ENCODE measurements around the gene ADCY3. TPM values are rescaled to one million over a fixed set of nuclear protein-coding genes. Genes with fewer than 3 reads are reported as not detected.

Gene ADCY3
- total RNA-seq, 4 donors from 2014 or later: 11.7 to 80.2 (median 22.6) TPM

DNA sequence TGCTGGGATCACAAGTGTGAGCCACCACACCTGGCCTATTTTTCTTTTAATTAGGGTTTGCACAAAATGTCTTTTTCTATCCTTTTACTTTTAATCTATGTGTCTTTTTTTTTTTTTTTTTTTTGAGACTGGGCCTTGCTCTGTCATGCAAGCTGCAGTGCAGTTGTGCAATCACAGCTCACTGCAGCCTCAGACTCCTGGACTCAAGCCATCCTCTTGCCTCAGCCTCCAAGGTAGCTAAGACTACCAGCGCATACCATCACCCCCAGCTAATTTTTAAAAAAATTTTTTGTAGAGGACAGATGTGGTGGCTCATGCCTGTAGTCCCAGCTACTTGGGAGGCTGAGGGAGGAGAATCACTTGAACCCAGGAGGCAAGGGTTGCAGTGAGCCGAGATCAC, 27.1 kb downstream of the ADCY3 start:
- Histone ChIP-seq H3K27me3 (no peaks in the 10 kb centered on the region), H3K4me3 (no peak overlapping the region), H3K36me3 (no peaks in the 10 kb centered on the region), H3K9me3 (peaks cover 18 to 19% of the 10 kb centered on the region in 2 donors), H3K27ac (no peak overlapping the region), H3K4me1 (no peaks in the 10 kb centered on the region)
- TF ChIP-seq EP300 (IDR thresholded peaks at IDR 0.05; ENCODE audit: low read depth) (no peak), POLR2A (IDR thresholded peaks at IDR 0.05) (no peak), POLR2AphosphoS5 (IDR thresholded peaks at IDR 0.05) (no peak)
- TF ChIP-seq, protein P1, sequence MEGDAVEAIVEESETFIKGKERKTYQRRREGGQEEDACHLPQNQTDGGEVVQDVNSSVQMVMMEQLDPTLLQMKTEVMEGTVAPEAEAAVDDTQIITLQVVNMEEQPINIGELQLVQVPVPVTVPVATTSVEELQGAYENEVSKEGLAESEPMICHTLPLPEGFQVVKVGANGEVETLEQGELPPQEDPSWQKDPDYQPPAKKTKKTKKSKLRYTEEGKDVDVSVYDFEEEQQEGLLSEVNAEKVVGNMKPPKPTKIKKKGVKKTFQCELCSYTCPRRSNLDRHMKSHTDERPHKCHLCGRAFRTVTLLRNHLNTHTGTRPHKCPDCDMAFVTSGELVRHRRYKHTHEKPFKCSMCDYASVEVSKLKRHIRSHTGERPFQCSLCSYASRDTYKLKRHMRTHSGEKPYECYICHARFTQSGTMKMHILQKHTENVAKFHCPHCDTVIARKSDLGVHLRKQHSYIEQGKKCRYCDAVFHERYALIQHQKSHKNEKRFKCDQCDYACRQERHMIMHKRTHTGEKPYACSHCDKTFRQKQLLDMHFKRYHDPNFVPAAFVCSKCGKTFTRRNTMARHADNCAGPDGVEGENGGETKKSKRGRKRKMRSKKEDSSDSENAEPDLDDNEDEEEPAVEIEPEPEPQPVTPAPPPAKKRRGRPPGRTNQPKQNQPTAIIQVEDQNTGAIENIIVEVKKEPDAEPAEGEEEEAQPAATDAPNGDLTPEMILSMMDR (IDR thresholded peaks at IDR 0.05): no peak
- intact Hi-C loops (cut with DNase I; ENCODE audit: low total_unique reads) (no loop called here), in situ Hi-C loops (cut with MboI; ENCODE audit: low pct_ligation_motif_present in 1 of 4, low pct_unique_long_range_greater_than_20kb in 1 of 4, low sequenced_read_pairs in 3 of 4) (no loop called here)
- no peak for DNase-seq
- 89 to 100% methylated on average over 1 to 2 of the region's 2 CpGs for WGBS, 2 donors (ENCODE audit: low coverage in 1 of 2)

GRCh38 chr2:24891201-24891600, 28.8 kb downstream of the ADCY3 start:
- DNase-seq: no peak
- peaks cover 0 to 3% (median 0%) of the 10 kb centered on the region in 4 donors for H3K4me1 ChIP-seq
- no peaks in the 10 kb centered on the region for H3K36me3 ChIP-seq
- H3K27me3 ChIP-seq: no peaks in the 10 kb centered on the region
- H3K4me3 ChIP-seq: no peak overlapping the region
- no peak overlapping the region for H3K27ac ChIP-seq
- in situ Hi-C loops (cut with MboI; ENCODE audit: low pct_ligation_motif_present in 1 of 4, low pct_unique_long_range_greater_than_20kb in 1 of 4, low sequenced_read_pairs in 3 of 4) (no loop called here), intact Hi-C loops (cut with DNase I; ENCODE audit: low total_unique reads) (no loop called here)
- H3K9me3 ChIP-seq: peaks cover 18 to 19% of the 10 kb centered on the region in 2 donors
- 95 to 100% methylated on average over 2 of the region's 2 CpGs for WGBS, 2 donors (ENCODE audit: low coverage in 1 of 2)
- TF ChIP-seq POLR2AphosphoS5 (IDR thresholded peaks at IDR 0.05) (no peak), POLR2A (IDR thresholded peaks at IDR 0.05) (no peak), EP300 (IDR thresholded peaks at IDR 0.05; ENCODE audit: low read depth) (no peak)
- TF ChIP-seq, protein P1 (IDR thresholded peaks at IDR 0.05): no peak

- Histone ChIP-seq H3K27ac (no peak overlapping the region), H3K4me3 (no peak overlapping the region), H3K36me3 (no peaks in the 10 kb centered on the region), H3K9me3 (peaks cover 3% of the 10 kb centered on the region in 2 donors), H3K27me3 (no peaks in the 10 kb centered on the region), H3K4me1 (peaks cover 0 to 6% (median 0%) of the 10 kb centered on the region in 4 donors)
- no peak for DNase-seq
- TF ChIP-seq, protein P1 (IDR thresholded peaks at IDR 0.05): no peak
- TF ChIP-seq POLR2AphosphoS5 (IDR thresholded peaks at IDR 0.05) (no peak), EP300 (IDR thresholded peaks at IDR 0.05; ENCODE audit: low read depth) (no peak), POLR2A (IDR thresholded peaks at IDR 0.05) (no peak)
- intact Hi-C loops (cut with DNase I; ENCODE audit: low total_unique reads) (no loop called here), in situ Hi-C loops (cut with MboI; ENCODE audit: low pct_ligation_motif_present in 1 of 4, low pct_unique_long_range_greater_than_20kb in 1 of 4, low sequenced_read_pairs in 3 of 4) (no loop called here)
- WGBS, 2 donors (ENCODE audit: low coverage in 1 of 2): 94 to 96% methylated on average over 3 to 5 of the region's 5 CpGs
These were observed 30.8 kb downstream of the ADCY3 start for GRCh38 chr2:24889221-24889620.

DNA sequence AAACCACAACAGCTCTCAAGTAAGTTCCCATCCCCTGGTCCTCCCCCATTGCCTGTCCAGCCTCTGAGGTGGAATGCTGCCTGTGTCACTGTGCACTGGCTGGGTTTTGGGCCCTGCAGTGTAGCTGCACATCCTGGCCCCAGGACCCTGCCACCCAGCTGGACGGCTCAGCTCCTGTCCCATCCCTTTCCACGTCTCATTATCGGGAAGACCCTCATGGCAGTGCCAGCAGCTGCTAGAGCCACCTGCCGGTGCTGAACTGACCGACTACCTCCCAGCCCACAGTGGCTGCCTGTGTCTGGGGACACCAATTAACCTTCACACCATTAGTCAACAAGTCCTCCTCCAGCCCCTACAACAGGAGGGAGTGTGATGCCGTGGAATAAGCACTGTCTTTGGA, 31.9 kb downstream of the ADCY3 start:
- no peak for DNase-seq
- 97% methylated on average over 6 of the region's 6 CpGs; no CpG with 5 or more reads in 1 of the 2 donors for WGBS, 2 donors (ENCODE audit: low coverage in 1 of 2)
- in situ Hi-C loops (cut with MboI; ENCODE audit: low pct_ligation_motif_present in 1 of 4, low pct_unique_long_range_greater_than_20kb in 1 of 4, low sequenced_read_pairs in 3 of 4): no loop called here
- intact Hi-C loops (cut with DNase I; ENCODE audit: low total_unique reads): no loop called here
- TF ChIP-seq EP300 (IDR thresholded peaks at IDR 0.05; ENCODE audit: low read depth): no peak
- TF ChIP-seq POLR2A (IDR thresholded peaks at IDR 0.05): no peak
- TF ChIP-seq, protein P1 (IDR thresholded peaks at IDR 0.05): no peak
- TF ChIP-seq POLR2AphosphoS5 (IDR thresholded peaks at IDR 0.05): no peak
- Histone ChIP-seq H3K9me3 (no peaks in the 10 kb centered on the region), H3K36me3 (no peaks in the 10 kb centered on the region), H3K4me1 (peaks cover 0 to 9% (median 3%) of the 10 kb centered on the region in 4 donors), H3K4me3 (no peak overlapping the region), H3K27ac (no peak overlapping the region), H3K27me3 (no peaks in the 10 kb centered on the region)
